ENCODE data around the gene KRTAP3-2. TPM values are rescaled to one million over a fixed set of nuclear protein-coding genes. Genes with fewer than 3 reads are reported as not detected.

KRTAP3-2 gene
- total and polyA plus RNA-seq, 4 donors: 0.94 TPM; not detected in 3

DNA sequence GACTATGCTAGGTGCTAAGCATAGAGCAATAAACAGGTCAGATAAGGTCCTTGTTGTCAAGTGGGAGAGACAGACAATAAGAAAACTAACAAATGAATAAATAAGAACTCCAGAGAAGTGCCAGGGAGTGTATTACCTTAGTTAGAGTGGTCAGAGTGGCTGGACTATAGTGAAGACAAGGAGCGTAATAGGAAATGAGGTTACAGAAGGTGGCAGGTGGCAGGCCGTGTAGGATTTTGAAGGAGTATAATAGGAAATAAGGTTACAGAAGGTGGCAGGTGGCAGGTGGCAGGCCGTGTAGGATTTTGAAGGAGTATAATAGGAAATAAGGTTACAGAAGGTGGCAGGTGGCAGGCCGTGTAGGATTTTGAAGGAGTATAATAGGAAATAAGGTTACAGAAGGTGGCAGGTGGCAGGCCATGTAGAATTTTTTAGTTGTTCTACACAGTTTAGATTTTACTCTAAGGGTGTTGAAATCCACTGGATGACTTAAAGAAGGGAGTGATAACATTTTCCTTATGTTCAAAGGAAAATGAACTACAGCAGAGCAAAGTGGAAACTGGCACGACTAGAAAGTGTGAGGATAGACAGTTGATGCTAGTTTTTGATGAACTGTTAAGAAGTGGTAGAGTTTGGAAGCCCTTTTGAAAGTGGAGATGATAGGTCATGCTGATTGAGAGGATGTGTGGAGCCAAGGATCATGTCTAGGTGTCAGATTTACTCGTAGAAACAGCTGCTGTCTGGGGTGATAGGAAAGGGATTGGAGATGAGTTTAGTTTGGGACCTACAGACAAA, 12.8 kb upstream of the KRTAP3-2 start:
- TF ChIP-seq, protein P1, sequence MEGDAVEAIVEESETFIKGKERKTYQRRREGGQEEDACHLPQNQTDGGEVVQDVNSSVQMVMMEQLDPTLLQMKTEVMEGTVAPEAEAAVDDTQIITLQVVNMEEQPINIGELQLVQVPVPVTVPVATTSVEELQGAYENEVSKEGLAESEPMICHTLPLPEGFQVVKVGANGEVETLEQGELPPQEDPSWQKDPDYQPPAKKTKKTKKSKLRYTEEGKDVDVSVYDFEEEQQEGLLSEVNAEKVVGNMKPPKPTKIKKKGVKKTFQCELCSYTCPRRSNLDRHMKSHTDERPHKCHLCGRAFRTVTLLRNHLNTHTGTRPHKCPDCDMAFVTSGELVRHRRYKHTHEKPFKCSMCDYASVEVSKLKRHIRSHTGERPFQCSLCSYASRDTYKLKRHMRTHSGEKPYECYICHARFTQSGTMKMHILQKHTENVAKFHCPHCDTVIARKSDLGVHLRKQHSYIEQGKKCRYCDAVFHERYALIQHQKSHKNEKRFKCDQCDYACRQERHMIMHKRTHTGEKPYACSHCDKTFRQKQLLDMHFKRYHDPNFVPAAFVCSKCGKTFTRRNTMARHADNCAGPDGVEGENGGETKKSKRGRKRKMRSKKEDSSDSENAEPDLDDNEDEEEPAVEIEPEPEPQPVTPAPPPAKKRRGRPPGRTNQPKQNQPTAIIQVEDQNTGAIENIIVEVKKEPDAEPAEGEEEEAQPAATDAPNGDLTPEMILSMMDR (IDR thresholded peaks at IDR 0.05; ENCODE audit: control extremely low read depth, extremely low read depth): no peak
- H3K9me3 ChIP-seq (ENCODE audit: control insufficient read depth in 4 of 4, insufficient read depth in 3 of 4, low read length in 3 of 4): no peaks in the 10 kb centered on the region
- peaks cover 0 to 5% (median 0%) of the 10 kb centered on the region in 5 donors for H3K4me1 ChIP-seq (ENCODE audit: control insufficient read depth in 5 of 5, insufficient read depth in 5 of 5, low read length in 5 of 5)
- no peaks in the 10 kb centered on the region for H3K36me3 ChIP-seq (ENCODE audit: control insufficient read depth in 4 of 4, insufficient read depth in 4 of 4, low read length in 4 of 4)
- no peaks in the 10 kb centered on the region for H3K27me3 ChIP-seq (ENCODE audit: control insufficient read depth in 3 of 3, insufficient read depth in 3 of 3, low read length in 2 of 3)
- ATAC-seq (ENCODE audit: insufficient read depth, low FRiP score) (no peak), DNase-seq (no peak)
- H3K4me3 ChIP-seq: no peak overlapping the region
- H3K9ac ChIP-seq (ENCODE audit: insufficient read depth in 1 of 2, low read length in 2 of 2): no peak overlapping the region
- WGBS, 2 donors: 65 to 71% methylated on average over 6 of the region's 6 CpGs
- H3K27ac ChIP-seq (ENCODE audit: low read depth in 1 of 2, low read length in 1 of 2): no peak overlapping the region

- Histone ChIP-seq H3K27me3 (ENCODE audit: control insufficient read depth in 3 of 3, insufficient read depth in 3 of 3, low read length in 2 of 3) (no peaks in the 10 kb centered on the region), H3K36me3 (ENCODE audit: control insufficient read depth in 4 of 4, insufficient read depth in 4 of 4, low read length in 4 of 4) (no peaks in the 10 kb centered on the region), H3K9me3 (ENCODE audit: control insufficient read depth in 4 of 4, insufficient read depth in 3 of 4, low read length in 3 of 4) (no peaks in the 10 kb centered on the region), H3K27ac (ENCODE audit: low read depth in 1 of 2, low read length in 1 of 2) (no peak overlapping the region), H3K9ac (ENCODE audit: insufficient read depth in 1 of 2, low read length in 2 of 2) (no peak overlapping the region), H3K4me1 (ENCODE audit: control insufficient read depth in 5 of 5, insufficient read depth in 5 of 5, low read length in 5 of 5) (peaks cover 0 to 5% (median 0%) of the 10 kb centered on the region in 5 donors), H3K4me3 (no peak overlapping the region)
- ATAC-seq (ENCODE audit: insufficient read depth, low FRiP score) (no peak), DNase-seq (no peak)
- TF ChIP-seq, protein P1 (IDR thresholded peaks at IDR 0.05; ENCODE audit: control extremely low read depth, extremely low read depth): no peak
These were observed 10.7 kb upstream of the KRTAP3-2 start for GRCh38 chr17:41010441-41010840.

GRCh38 chr17:41009936-41010335, 10.2 kb upstream of the KRTAP3-2 start:
- H3K27ac ChIP-seq (ENCODE audit: low read depth in 1 of 2, low read length in 1 of 2): no peak overlapping the region
- H3K27me3 ChIP-seq (ENCODE audit: control insufficient read depth in 3 of 3, insufficient read depth in 3 of 3, low read length in 2 of 3): no peaks in the 10 kb centered on the region
- WGBS, 2 donors: 84 to 88% methylated on average over 1 of the region's 1 CpG
- TF ChIP-seq, protein P1 (IDR thresholded peaks at IDR 0.05; ENCODE audit: control extremely low read depth, extremely low read depth): no peak
- H3K4me3 ChIP-seq: no peak overlapping the region
- DNase-seq (no peak), ATAC-seq (ENCODE audit: insufficient read depth, low FRiP score) (no peak)
- H3K36me3 ChIP-seq (ENCODE audit: control insufficient read depth in 4 of 4, insufficient read depth in 4 of 4, low read length in 4 of 4): no peaks in the 10 kb centered on the region
- H3K9me3 ChIP-seq (ENCODE audit: control insufficient read depth in 4 of 4, insufficient read depth in 3 of 4, low read length in 3 of 4): no peaks in the 10 kb centered on the region
- H3K9ac ChIP-seq (ENCODE audit: insufficient read depth in 1 of 2, low read length in 2 of 2): no peak overlapping the region
- H3K4me1 ChIP-seq (ENCODE audit: control insufficient read depth in 5 of 5, insufficient read depth in 5 of 5, low read length in 5 of 5): peaks cover 0 to 5% (median 0%) of the 10 kb centered on the region in 5 donors
